ENCODE data around the gene GOPC. TPM values are rescaled to one million over a fixed set of nuclear protein-coding genes. Genes with fewer than 3 reads are reported as not detected.
A peak's percentile ranks its signal among the peaks of the same experiment; 100 is the strongest.

Gene GOPC
- total RNA-seq, 1 donor from 2014 or later, result 31.8 TPM

GRCh38 chr6:117547688-117548621 lies 54.4 kb downstream of the GOPC start:
- peaks cover 60% of the 10 kb centered on the region for H3K36me3 Mint-ChIP-seq (ENCODE audit: low read depth, unreplicated experiment)
- TF ChIP-seq CTCF (IDR thresholded peaks at IDR 0.05; ENCODE audit: unreplicated experiment), result no peak
- H3K27me3 Mint-ChIP-seq (ENCODE audit: unreplicated experiment), result peaks cover 2% of the 10 kb centered on the region
- no peak overlapping the region for H3K27ac Mint-ChIP-seq (ENCODE audit: unreplicated experiment)
- no peaks in the 10 kb centered on the region for H3K9me3 Mint-ChIP-seq (ENCODE audit: unreplicated experiment)
- peak overlapping the region; percentile 32 for H3K4me3 Mint-ChIP-seq (ENCODE audit: unreplicated experiment)
- no peak for DNase-seq (ENCODE audit: low spot score)
- peaks cover 43% of the 10 kb centered on the region for H3K4me1 Mint-ChIP-seq (ENCODE audit: unreplicated experiment)

GRCh38 chr6:117546674-117547073 lies 55.6 kb downstream of the GOPC start:
- H3K27ac Mint-ChIP-seq (ENCODE audit: unreplicated experiment), result peak overlapping the region; percentile 57
- DNase-seq (ENCODE audit: low spot score), result no peak
- peaks cover 71% of the 10 kb centered on the region for H3K36me3 Mint-ChIP-seq (ENCODE audit: low read depth, unreplicated experiment)
- peaks cover 2% of the 10 kb centered on the region for H3K27me3 Mint-ChIP-seq (ENCODE audit: unreplicated experiment)
- peak overlapping the region; percentile 65 for H3K4me3 Mint-ChIP-seq (ENCODE audit: unreplicated experiment)
- H3K4me1 Mint-ChIP-seq (ENCODE audit: unreplicated experiment), result peaks cover 46% of the 10 kb centered on the region
- H3K9me3 Mint-ChIP-seq (ENCODE audit: unreplicated experiment), result no peaks in the 10 kb centered on the region
- no peak for TF ChIP-seq CTCF (IDR thresholded peaks at IDR 0.05; ENCODE audit: unreplicated experiment)

- peaks cover 71% of the 10 kb centered on the region for H3K36me3 Mint-ChIP-seq (ENCODE audit: low read depth, unreplicated experiment)
- no peak for TF ChIP-seq CTCF (IDR thresholded peaks at IDR 0.05; ENCODE audit: unreplicated experiment)
- H3K27me3 Mint-ChIP-seq (ENCODE audit: unreplicated experiment), result no peaks in the 10 kb centered on the region
- no peaks in the 10 kb centered on the region for H3K9me3 Mint-ChIP-seq (ENCODE audit: unreplicated experiment)
- DNase-seq (ENCODE audit: low spot score), result no peak
- H3K4me3 Mint-ChIP-seq (ENCODE audit: unreplicated experiment), result no peak overlapping the region
- H3K4me1 Mint-ChIP-seq (ENCODE audit: unreplicated experiment), result peaks cover 37% of the 10 kb centered on the region
- H3K27ac Mint-ChIP-seq (ENCODE audit: unreplicated experiment), result no peak overlapping the region
Measured at GRCh38 chr6:117545161-117545595, 57.1 kb downstream of the GOPC start.

- Mint-ChIP-seq H3K4me3 (ENCODE audit: unreplicated experiment) (no peak overlapping the region), H3K27ac (ENCODE audit: unreplicated experiment) (no peak overlapping the region), H3K4me1 (ENCODE audit: unreplicated experiment) (peaks cover 32% of the 10 kb centered on the region), H3K27me3 (ENCODE audit: unreplicated experiment) (no peaks in the 10 kb centered on the region), H3K9me3 (ENCODE audit: unreplicated experiment) (no peaks in the 10 kb centered on the region), H3K36me3 (ENCODE audit: low read depth, unreplicated experiment) (peaks cover 75% of the 10 kb centered on the region)
- DNase-seq (ENCODE audit: low spot score), result no peak
- no peak for TF ChIP-seq CTCF (IDR thresholded peaks at IDR 0.05; ENCODE audit: unreplicated experiment)
Measured at GRCh38 chr6:117544716-117545115, 57.6 kb downstream of the GOPC start.

GRCh38 chr6:117542493-117542892 lies 59.8 kb downstream of the GOPC start:
- H3K27ac Mint-ChIP-seq (ENCODE audit: unreplicated experiment), result no peak overlapping the region
- H3K4me1 Mint-ChIP-seq (ENCODE audit: unreplicated experiment), result peaks cover 22% of the 10 kb centered on the region
- no peaks in the 10 kb centered on the region for H3K27me3 Mint-ChIP-seq (ENCODE audit: unreplicated experiment)
- TF ChIP-seq CTCF (IDR thresholded peaks at IDR 0.05; ENCODE audit: unreplicated experiment), result no peak
- no peak for DNase-seq (ENCODE audit: low spot score)
- H3K4me3 Mint-ChIP-seq (ENCODE audit: unreplicated experiment), result no peak overlapping the region
- peaks cover 74% of the 10 kb centered on the region for H3K36me3 Mint-ChIP-seq (ENCODE audit: low read depth, unreplicated experiment)
- H3K9me3 Mint-ChIP-seq (ENCODE audit: unreplicated experiment), result no peaks in the 10 kb centered on the region
